Heart left ventricle (tissue), 16 donors: ENCODE results near the gene CTNND2. TPM values are rescaled to one million over a fixed set of nuclear protein-coding genes. Genes with fewer than 3 reads are reported as not detected.
"Not testable (repeated sequence)": the region's sequence is repeated elsewhere in the genome, so short reads cannot be mapped to it uniquely, and the experiment has no call there.

Source experiments
- ATAC-seq, 4 donors: fragments of 200-7000 bp; cut with Tn5 transposase; one replicate each; pipeline ENCODE4 v1.9.1; 2020 to 2022; ENCODE audit warnings: moderate library complexity in 4 of 4, mild to moderate bottlenecking in 3 of 4, moderate number of reproducible peaks in 1 of 4
- DNase-seq, 5 donors: peaks; one replicate each; pipeline ENCODE4 v3.0.0-alpha.2; 2020
- H3K27ac ChIP-seq, 12 donors: fragments of 200-600 bp; sonication (generic) in 4 of 12; one replicate each; pipeline versions ENCODE4 v1.5.0 to v1.8.0; 2016 to 2022; ENCODE audit warnings: mild to moderate bottlenecking in 2 of 12
- H3K27me3 ChIP-seq, 9 donors: fragments of 200-600 bp; sonication (generic) in 2 of 9; one replicate each; pipeline versions ENCODE4 v1.5.1 to v1.8.0; 2016 to 2022; ENCODE audit warnings: mild to moderate bottlenecking in 3 of 9
- H3K36me3 ChIP-seq, 9 donors: fragments of 200-600 bp; sonication (generic) in 2 of 9; one replicate each; pipeline versions ENCODE4 v1.5.0 to v1.8.0; 2018 to 2022; ENCODE audit warnings: mild to moderate bottlenecking in 2 of 9
- H3K4me1 ChIP-seq, 12 donors: fragments of 200-600 bp; sonication (generic) in 4 of 12; one replicate each; pipeline versions ENCODE4 v1.5.0 to v1.8.0; 2016 to 2022; ENCODE audit warnings: mild to moderate bottlenecking in 3 of 12
- H3K4me3 ChIP-seq, 12 donors: fragments of 200-600 bp; sonication (generic) in 4 of 12; one replicate each; pipeline versions ENCODE4 v1.5.0 to v1.8.0; 2017 to 2022; ENCODE audit warnings: mild to moderate bottlenecking in 9 of 12, moderate library complexity in 4 of 12
- H3K9me3 ChIP-seq, 12 donors: fragments of 200-600 bp; sonication (generic) in 4 of 12; one replicate each; pipeline versions ENCODE4 v1.5.0 to v1.8.0; 2016 to 2022; ENCODE audit warnings: mild to moderate bottlenecking in 1 of 12
- CTCF ChIP-seq, 12 donors: fragments of 200-600 bp; sonication (generic) in 4 of 12; IDR thresholded peaks; one replicate each; pipeline versions ENCODE4 v1.5.0 to v1.8.0; 2018 to 2022; ENCODE audit warnings: antibody characterized with exemption in 12 of 12, mild to moderate bottlenecking in 5 of 12
- POLR2A ChIP-seq, 2 donors: fragments of 450-650 bp; IDR thresholded peaks; one replicate each; pipeline ENCODE4 v1.6.1; 2017; ENCODE audit warnings: antibody characterized with exemption in 2 of 2, mild to moderate bottlenecking in 2 of 2, moderate library complexity in 2 of 2
- WGBS, 4 donors: extraction: QIAGEN DNeasy Blood & Tissue Kit in 2 of 4; methylation state at CpG; one replicate each; pipeline versions ENCODE4 v1.1.5 to v1.1.7; 2013 to 2018; 5-methylcytosine and 5-hydroxymethylcytosine counted together
- intact Hi-C, 10 donors: fragments of 100-400 bp; cut with DNase I; formaldehyde crosslinking; loops; one replicate each; pipeline versions ENCODE4 v1.11.1 to v1.14.2; 2022
- polyA plus RNA-seq, 2 donors: library from polyadenylated mRNA; stranded (reverse); fragments of 200-250 nt; gene quantifications; one replicate each; pipeline ENCODE4 v1.2.3, GENCODE V29; 2013
- total RNA-seq, 9 donors: library from RNA; depleted of rRNA in 2 of 9; stranded (reverse); fragments of >200 nt in 2 of 9; fragmentation: NEBNext Ultra II Directional in 3 of 9; extraction: Animal tissue kit (Norgen Biotek cat#: 25700) in 3 of 9; gene quantifications; one replicate each; pipeline versions ENCODE4 v1.1.0 to v1.2.4, GENCODE V29; 2016 to 2023
- donor health status: ischemic (EF 13 %, LVEDD 7.1; RV severe dilation, severe dysfunction).
- donor health status: healthy with polysubstance abuse.
- donor health status: DM: no; HTN: yes; CAD: no.
- donor health status: DM: no; HTN: no; CAD: no.
- donor health status: ischemic (EF 25% LVEDD 6.9; RV normal size, moderate dysfunction).
- donor health status: ischemic (EF 25% LVEDD 5.7; RV mildly dilated, moderate dysfunction).
- donor health status: healthy.
- donor health status: DM: yes; HTN: yes; CAD: no.
- donor health status: ischemic (EF 35%, LVEDD 5.7; RV mildly dilated, moderate dysfunction).
- donor health status: nonischemic (EF 11% LVEDD 7.7; RV severe dilation, severe dysfunction).
- donor health status: DM: yes; HTN: yes; CAD: no.
- donor health status: PGD.
- donor health status: ischemic (EF 29% LVEDD 5.4; RV normal size, mild dysfunction).
- donor health status: nonischemic (EF 23%, LVEDD 6.1; RV moderate dilation, normal function).

The CTNND2 gene
- total and polyA plus RNA-seq, 11 donors = 4.0 to 36.8 (median 20.2) TPM

- ATAC-seq (peak in 1 of 4 donors; percentile 40), DNase-seq (no peak)
- peaks cover 0 to 5% (median 0%) of the 10 kb centered on the region in 12 donors for H3K4me1 ChIP-seq
- H3K9me3 ChIP-seq = no peaks in the 10 kb centered on the region
- no peak overlapping the region for H3K4me3 ChIP-seq
- intact Hi-C loops = loop anchor here in 3 of 10 donors (5.0 to 10.0 kb wide), 2 partner anchors 235 to 353 kb away; no protein-coding TSS in a partner anchor
- H3K27me3 ChIP-seq = no peaks in the 10 kb centered on the region
- WGBS, 4 donors = 81 to 90% (median 84%) methylated on average over 3 of the region's 3 CpGs
- TF ChIP-seq CTCF (IDR thresholded peaks at IDR 0.05) (no peak), POLR2A (IDR thresholded peaks at IDR 0.05) (no peak)
- no peaks in the 10 kb centered on the region for H3K36me3 ChIP-seq
- H3K27ac ChIP-seq = no peak overlapping the region
These were observed 284.1 kb downstream of the CTNND2 start for GRCh38 chr5:11620172-11620571.

- intact Hi-C loops = loop anchor here in 6 of 10 donors (5.0 to 10.0 kb wide), 4 partner anchors 235 to 925 kb away; no protein-coding TSS in a partner anchor
- no peaks in the 10 kb centered on the region for H3K27me3 ChIP-seq
- DNase-seq (no peak), ATAC-seq (peak in 3 of 4 donors; percentile 50 to 79 (median 65))
- no peak overlapping the region for H3K4me3 ChIP-seq
- peak in 10 of 12 donors; percentile 13 to 54 (median 40) for TF ChIP-seq CTCF (IDR thresholded peaks at IDR 0.05)
- TF ChIP-seq POLR2A (IDR thresholded peaks at IDR 0.05) = no peak
- peaks cover 0 to 5% (median 0%) of the 10 kb centered on the region in 12 donors for H3K4me1 ChIP-seq
- H3K9me3 ChIP-seq = no peaks in the 10 kb centered on the region
- H3K36me3 ChIP-seq = no peaks in the 10 kb centered on the region
- H3K27ac ChIP-seq = no peak overlapping the region
- 18 to 35% (median 25%) methylated on average over 1 of the region's 1 CpG for WGBS, 4 donors
These were observed 284.8 kb downstream of the CTNND2 start for GRCh38 chr5:11619339-11620024.

- WGBS, 4 donors = 40 to 47% (median 43%) methylated on average over 2 of the region's 2 CpGs
- ATAC-seq = no peak
- intact Hi-C loops = loop anchor here in 4 of 10 donors (5.0 to 10.0 kb wide), 4 partner anchors 232 to 922 kb away; no protein-coding TSS in a partner anchor
- Histone ChIP-seq H3K4me1 (no peaks in the 10 kb centered on the region), H3K9me3 (no peaks in the 10 kb centered on the region), H3K27ac (peak overlapping the region in 1 of 12 donors; percentile 35), H3K36me3 (no peaks in the 10 kb centered on the region), H3K27me3 (no peaks in the 10 kb centered on the region), H3K4me3 (no peak overlapping the region)
- DNase-seq = no peak
- TF ChIP-seq POLR2A (IDR thresholded peaks at IDR 0.05) (no peak), CTCF (IDR thresholded peaks at IDR 0.05) (no peak)
These were observed 287.2 kb downstream of the CTNND2 start for GRCh38 chr5:11617080-11617479.

- DNase-seq = peak in 4 of 5 donors; percentile 13 to 46 (median 20)
- intact Hi-C loops = loop anchor here in 4 of 10 donors (5.0 to 10.0 kb wide), 4 partner anchors 232 to 922 kb away; no protein-coding TSS in a partner anchor
- peak; percentile 54 to 79 (median 70) for ATAC-seq
- H3K36me3 ChIP-seq, H3K4me3 ChIP-seq, H3K9me3 ChIP-seq, H3K27me3 ChIP-seq, H3K4me1 ChIP-seq: not testable (repeated sequence)
- H3K27ac ChIP-seq = peak overlapping the region in 2 of 12 donors; percentile 35 to 36
- WGBS, 4 donors = 33 to 43% (median 34%) methylated on average over 7 of the region's 7 CpGs
These were observed 287.6 kb downstream of the CTNND2 start for GRCh38 chr5:11616624-11617023.
